Measurements from ENCODE around the gene PDGFA. TPM values are rescaled to one million over a fixed set of nuclear protein-coding genes. Genes with fewer than 3 reads are reported as not detected.

PDGFA gene
- total and polyA plus RNA-seq, 2 experiments from 2014 or later, result 35.6 to 43.1 TPM

GRCh38 chr7:538764-539685, 19.4 kb upstream of the PDGFA start:
- Histone ChIP-seq H3K27ac (ENCODE audit: low read depth) (no peak overlapping the region), H3K9me2 (ENCODE audit: insufficient read depth) (no peaks in the 10 kb centered on the region), H3K4me1 (ENCODE audit: insufficient read depth) (peaks cover 3% of the 10 kb centered on the region; the same call in 1 of the 2 replicates), H3K4me3 (no peak overlapping the region), H3K4me2 (no peak overlapping the region), H4K20me1 (replicated peaks; ENCODE audit: insufficient read depth) (no peaks in the 10 kb centered on the region), H3F3A (replicated peaks; ENCODE audit: low read depth) (no peaks in the 10 kb centered on the region), H3K36me3 (ENCODE audit: insufficient read depth) (no peaks in the 10 kb centered on the region), H2AFZ (no peak overlapping the region), H3K27me3 (ENCODE audit: insufficient read depth) (no peaks in the 10 kb centered on the region), H3K79me2 (replicated peaks; ENCODE audit: insufficient read depth) (no peaks in the 10 kb centered on the region)
- peak; percentile 39 for DNase-seq (ENCODE audit: low spot score)
- peak; percentile 18 for ATAC-seq
- H3K36me3 Mint-ChIP-seq (ENCODE audit: low read depth), result no peaks in the 10 kb centered on the region
- no peak overlapping the region for H3K27ac Mint-ChIP-seq
- TF ChIP-seq JUNB (IDR thresholded peaks at IDR 0.05; ENCODE audit: unreplicated experiment), result no peak
- TF ChIP-seq CREB1 (CRISPR knock-in tag; IDR thresholded peaks at IDR 0.05; ENCODE audit: low read depth), result no peak
- no peak for TF ChIP-seq POLR2AphosphoS5 (IDR thresholded peaks at IDR 0.05; ENCODE audit: low read depth)
- TF ChIP-seq, protein P1, sequence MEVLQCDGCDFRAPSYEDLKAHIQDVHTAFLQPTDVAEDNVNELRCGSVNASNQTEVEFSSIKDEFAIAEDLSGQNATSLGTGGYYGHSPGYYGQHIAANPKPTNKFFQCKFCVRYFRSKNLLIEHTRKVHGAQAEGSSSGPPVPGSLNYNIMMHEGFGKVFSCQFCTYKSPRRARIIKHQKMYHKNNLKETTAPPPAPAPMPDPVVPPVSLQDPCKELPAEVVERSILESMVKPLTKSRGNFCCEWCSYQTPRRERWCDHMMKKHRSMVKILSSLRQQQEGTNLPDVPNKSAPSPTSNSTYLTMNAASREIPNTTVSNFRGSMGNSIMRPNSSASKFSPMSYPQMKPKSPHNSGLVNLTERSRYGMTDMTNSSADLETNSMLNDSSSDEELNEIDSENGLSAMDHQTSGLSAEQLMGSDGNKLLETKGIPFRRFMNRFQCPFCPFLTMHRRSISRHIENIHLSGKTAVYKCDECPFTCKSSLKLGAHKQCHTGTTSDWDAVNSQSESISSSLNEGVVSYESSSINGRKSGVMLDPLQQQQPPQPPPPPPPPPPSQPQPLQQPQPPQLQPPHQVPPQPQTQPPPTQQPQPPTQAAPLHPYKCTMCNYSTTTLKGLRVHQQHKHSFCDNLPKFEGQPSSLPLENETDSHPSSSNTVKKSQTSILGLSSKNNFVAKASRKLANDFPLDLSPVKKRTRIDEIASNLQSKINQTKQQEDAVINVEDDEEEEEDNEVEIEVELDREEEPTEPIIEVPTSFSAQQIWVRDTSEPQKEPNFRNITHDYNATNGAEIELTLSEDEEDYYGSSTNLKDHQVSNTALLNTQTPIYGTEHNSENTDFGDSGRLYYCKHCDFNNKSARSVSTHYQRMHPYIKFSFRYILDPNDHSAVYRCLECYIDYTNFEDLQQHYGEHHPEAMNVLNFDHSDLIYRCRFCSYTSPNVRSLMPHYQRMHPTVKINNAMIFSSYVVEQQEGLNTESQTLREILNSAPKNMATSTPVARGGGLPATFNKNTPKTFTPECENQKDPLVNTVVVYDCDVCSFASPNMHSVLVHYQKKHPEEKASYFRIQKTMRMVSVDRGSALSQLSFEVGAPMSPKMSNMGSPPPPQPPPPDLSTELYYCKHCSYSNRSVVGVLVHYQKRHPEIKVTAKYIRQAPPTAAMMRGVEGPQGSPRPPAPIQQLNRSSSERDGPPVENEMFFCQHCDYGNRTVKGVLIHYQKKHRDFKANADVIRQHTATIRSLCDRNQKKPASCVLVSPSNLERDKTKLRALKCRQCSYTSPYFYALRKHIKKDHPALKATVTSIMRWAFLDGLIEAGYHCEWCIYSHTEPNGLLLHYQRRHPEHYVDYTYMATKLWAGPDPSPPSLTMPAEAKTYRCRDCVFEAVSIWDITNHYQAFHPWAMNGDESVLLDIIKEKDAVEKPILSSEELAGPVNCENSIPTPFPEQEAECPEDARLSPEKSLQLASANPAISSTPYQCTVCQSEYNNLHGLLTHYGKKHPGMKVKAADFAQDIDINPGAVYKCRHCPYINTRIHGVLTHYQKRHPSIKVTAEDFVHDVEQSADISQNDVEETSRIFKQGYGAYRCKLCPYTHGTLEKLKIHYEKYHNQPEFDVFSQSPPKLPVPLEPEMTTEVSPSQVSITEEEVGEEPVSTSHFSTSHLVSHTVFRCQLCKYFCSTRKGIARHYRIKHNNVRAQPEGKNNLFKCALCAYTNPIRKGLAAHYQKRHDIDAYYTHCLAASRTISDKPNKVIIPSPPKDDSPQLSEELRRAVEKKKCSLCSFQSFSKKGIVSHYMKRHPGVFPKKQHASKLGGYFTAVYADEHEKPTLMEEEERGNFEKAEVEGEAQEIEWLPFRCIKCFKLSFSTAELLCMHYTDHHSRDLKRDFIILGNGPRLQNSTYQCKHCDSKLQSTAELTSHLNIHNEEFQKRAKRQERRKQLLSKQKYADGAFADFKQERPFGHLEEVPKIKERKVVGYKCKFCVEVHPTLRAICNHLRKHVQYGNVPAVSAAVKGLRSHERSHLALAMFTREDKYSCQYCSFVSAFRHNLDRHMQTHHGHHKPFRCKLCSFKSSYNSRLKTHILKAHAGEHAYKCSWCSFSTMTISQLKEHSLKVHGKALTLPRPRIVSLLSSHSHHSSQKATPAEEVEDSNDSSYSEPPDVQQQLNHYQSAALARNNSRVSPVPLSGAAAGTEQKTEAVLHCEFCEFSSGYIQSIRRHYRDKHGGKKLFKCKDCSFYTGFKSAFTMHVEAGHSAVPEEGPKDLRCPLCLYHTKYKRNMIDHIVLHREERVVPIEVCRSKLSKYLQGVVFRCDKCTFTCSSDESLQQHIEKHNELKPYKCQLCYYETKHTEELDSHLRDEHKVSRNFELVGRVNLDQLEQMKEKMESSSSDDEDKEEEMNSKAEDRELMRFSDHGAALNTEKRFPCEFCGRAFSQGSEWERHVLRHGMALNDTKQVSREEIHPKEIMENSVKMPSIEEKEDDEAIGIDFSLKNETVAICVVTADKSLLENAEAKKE (CRISPR knock-in tag; IDR thresholded peaks at IDR 0.05), result no peak
- no peak for TF ChIP-seq STAT1 (IDR thresholded peaks at IDR 0.05; ENCODE audit: unreplicated experiment)
- TF ChIP-seq ZNF331 (CRISPR knock-in tag; IDR thresholded peaks at IDR 0.05; ENCODE audit: low read depth), result no peak
- no peak for TF ChIP-seq NANOG (IDR thresholded peaks at IDR 0.05; ENCODE audit: borderline replicate concordance)
- TF ChIP-seq EZH2 (IDR thresholded peaks at IDR 0.05; ENCODE audit: low read depth, unreplicated experiment), result no peak
- TF ChIP-seq CTCF (conservative IDR thresholded peaks at IDR 0.05; ENCODE audit: low read depth in 2 of 2), result no peak
- TF ChIP-seq ZNF114 (CRISPR knock-in tag; IDR thresholded peaks at IDR 0.05), result no peak
- TF ChIP-seq, protein P2, sequence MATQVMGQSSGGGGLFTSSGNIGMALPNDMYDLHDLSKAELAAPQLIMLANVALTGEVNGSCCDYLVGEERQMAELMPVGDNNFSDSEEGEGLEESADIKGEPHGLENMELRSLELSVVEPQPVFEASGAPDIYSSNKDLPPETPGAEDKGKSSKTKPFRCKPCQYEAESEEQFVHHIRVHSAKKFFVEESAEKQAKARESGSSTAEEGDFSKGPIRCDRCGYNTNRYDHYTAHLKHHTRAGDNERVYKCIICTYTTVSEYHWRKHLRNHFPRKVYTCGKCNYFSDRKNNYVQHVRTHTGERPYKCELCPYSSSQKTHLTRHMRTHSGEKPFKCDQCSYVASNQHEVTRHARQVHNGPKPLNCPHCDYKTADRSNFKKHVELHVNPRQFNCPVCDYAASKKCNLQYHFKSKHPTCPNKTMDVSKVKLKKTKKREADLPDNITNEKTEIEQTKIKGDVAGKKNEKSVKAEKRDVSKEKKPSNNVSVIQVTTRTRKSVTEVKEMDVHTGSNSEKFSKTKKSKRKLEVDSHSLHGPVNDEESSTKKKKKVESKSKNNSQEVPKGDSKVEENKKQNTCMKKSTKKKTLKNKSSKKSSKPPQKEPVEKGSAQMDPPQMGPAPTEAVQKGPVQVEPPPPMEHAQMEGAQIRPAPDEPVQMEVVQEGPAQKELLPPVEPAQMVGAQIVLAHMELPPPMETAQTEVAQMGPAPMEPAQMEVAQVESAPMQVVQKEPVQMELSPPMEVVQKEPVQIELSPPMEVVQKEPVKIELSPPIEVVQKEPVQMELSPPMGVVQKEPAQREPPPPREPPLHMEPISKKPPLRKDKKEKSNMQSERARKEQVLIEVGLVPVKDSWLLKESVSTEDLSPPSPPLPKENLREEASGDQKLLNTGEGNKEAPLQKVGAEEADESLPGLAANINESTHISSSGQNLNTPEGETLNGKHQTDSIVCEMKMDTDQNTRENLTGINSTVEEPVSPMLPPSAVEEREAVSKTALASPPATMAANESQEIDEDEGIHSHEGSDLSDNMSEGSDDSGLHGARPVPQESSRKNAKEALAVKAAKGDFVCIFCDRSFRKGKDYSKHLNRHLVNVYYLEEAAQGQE (IDR thresholded peaks at IDR 0.05; ENCODE audit: unreplicated experiment), result no peak
- TF ChIP-seq EZH2phosphoT487 (IDR thresholded peaks at IDR 0.05; ENCODE audit: unreplicated experiment), result no peak
- TF ChIP-seq ETS1 (IDR thresholded peaks at IDR 0.05), result no peak
- no peak overlapping the region for H3K4me3 Mint-ChIP-seq
- peaks cover 22% of the 10 kb centered on the region for H3K27me3 Mint-ChIP-seq (ENCODE audit: insufficient read depth, low read depth, poor library complexity)
- H3K9me3 Mint-ChIP-seq, result no peaks in the 10 kb centered on the region; the same call in 2 of the 3 replicates
- H3K4me1 Mint-ChIP-seq, result peaks cover 4% of the 10 kb centered on the region

All from GM23338 (cell line).